Neutrophil (primary cell): Measurements from ENCODE around the gene MRGPRD.

ENCODE experiments used
- H3K27ac ChIP-seq: fragments of 200-600 bp; sonication (generic); 2 replicates; pipeline ENCODE4 v1.5.1; 2016; ENCODE audit warnings: mild to moderate bottlenecking, moderate library complexity
- H3K27me3 ChIP-seq: fragments of 200-600 bp; sonication (generic); 2 replicates; pipeline ENCODE4 v1.6.0; 2016; ENCODE audit warnings: mild to moderate bottlenecking
- H3K36me3 ChIP-seq: fragments of 200-600 bp; sonication (generic); 2 replicates; pipeline ENCODE4 v1.5.1; 2017
- H3K4me1 ChIP-seq, 2 experiments: fragments of 200-600 bp in 1 of 2; sonication (generic) in 1 of 2; 1 replicate in 1 of 2; 2 replicates in 1 of 2; pipeline versions ENCODE4 v1.5.1 to v1.6.1; 2013 to 2016; ENCODE audit warnings: low read depth in 1 of 2, low read length in 1 of 2, mild to moderate bottlenecking in 1 of 2, moderate library complexity in 1 of 2; ENCODE audit not compliant: control insufficient read depth in 1 of 2, insufficient read depth in 1 of 2
- H3K4me3 ChIP-seq, 2 experiments: fragments of 200-600 bp in 1 of 2; sonication (generic) in 1 of 2; 1 replicate in 1 of 2; 2 replicates in 1 of 2; pipeline ENCODE4 v1.5.1; 2013 to 2016; ENCODE audit warnings: low read depth in 1 of 2, low read length in 1 of 2, mild to moderate bottlenecking in 1 of 2, moderate library complexity in 1 of 2
- H3K9me3 ChIP-seq: fragments of 200-600 bp; sonication (generic); 2 replicates; pipeline ENCODE4 v1.5.1; 2016
- TF ChIP-seq, protein P1 (sequence below): fragments of 200-600 bp; sonication (generic); IDR thresholded peaks from 2 replicates; pipeline ENCODE4 v1.5.1; 2016; ENCODE audit warnings: antibody characterized with exemption

MRGPRD gene

DNA sequence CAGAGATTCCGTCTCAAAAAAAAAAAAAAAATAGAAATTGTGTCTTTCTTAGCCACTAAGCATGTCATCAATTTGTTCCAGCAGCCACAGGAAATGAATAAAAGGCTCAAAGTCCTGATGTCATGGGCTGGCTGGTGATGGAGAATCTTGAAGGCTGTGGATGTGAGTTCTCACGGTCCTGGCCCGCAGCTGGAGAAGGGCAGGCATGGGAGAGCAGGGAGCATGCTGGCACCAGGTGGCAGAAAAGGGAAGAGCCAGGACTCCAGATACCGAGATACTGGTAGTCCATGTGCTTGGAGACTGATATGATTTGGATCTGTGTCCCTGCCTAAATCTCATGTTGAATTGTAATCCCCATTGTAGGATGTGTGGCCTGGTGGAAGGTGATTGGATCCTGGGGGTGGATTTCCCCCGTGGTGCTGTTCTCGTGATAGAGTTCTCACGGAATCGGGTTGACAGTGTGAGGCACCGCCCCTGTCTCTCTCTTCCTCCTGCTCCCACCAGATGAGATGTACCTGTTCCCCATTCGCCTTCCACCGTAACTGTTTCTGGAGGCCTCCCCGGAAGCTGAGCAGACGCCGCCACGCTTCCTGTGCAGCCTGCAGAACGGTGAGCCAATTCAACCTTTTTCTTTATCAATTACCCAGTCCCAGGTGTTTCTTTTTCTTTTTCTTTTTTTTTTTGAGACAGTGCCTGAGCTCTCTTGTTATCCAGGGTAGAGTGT lies 18.1 kb downstream of the MRGPRD start:
- H3K4me3 ChIP-seq: no peak overlapping the region
- H3K27ac ChIP-seq: peak overlapping the region; percentile 65
- H3K27me3 ChIP-seq: peaks cover 7% of the 10 kb centered on the region
- H3K4me1 ChIP-seq: peaks cover 13 to 14% of the 10 kb centered on the region in 2 experiments
- no peaks in the 10 kb centered on the region for H3K36me3 ChIP-seq
- TF ChIP-seq, protein P1, sequence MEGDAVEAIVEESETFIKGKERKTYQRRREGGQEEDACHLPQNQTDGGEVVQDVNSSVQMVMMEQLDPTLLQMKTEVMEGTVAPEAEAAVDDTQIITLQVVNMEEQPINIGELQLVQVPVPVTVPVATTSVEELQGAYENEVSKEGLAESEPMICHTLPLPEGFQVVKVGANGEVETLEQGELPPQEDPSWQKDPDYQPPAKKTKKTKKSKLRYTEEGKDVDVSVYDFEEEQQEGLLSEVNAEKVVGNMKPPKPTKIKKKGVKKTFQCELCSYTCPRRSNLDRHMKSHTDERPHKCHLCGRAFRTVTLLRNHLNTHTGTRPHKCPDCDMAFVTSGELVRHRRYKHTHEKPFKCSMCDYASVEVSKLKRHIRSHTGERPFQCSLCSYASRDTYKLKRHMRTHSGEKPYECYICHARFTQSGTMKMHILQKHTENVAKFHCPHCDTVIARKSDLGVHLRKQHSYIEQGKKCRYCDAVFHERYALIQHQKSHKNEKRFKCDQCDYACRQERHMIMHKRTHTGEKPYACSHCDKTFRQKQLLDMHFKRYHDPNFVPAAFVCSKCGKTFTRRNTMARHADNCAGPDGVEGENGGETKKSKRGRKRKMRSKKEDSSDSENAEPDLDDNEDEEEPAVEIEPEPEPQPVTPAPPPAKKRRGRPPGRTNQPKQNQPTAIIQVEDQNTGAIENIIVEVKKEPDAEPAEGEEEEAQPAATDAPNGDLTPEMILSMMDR: no peak
- H3K9me3 ChIP-seq: no peaks in the 10 kb centered on the region

GRCh38 chr11:68961245-68961644 lies 19.5 kb downstream of the MRGPRD start:
- H3K27me3 ChIP-seq: no peaks in the 10 kb centered on the region
- no peaks in the 10 kb centered on the region for H3K9me3 ChIP-seq
- no peaks in the 10 kb centered on the region for H3K36me3 ChIP-seq
- no peak overlapping the region for H3K27ac ChIP-seq
- no peak overlapping the region for H3K4me3 ChIP-seq
- H3K4me1 ChIP-seq: peaks cover 13 to 20% of the 10 kb centered on the region in 2 experiments
- TF ChIP-seq, protein P1: no peak

DNA sequence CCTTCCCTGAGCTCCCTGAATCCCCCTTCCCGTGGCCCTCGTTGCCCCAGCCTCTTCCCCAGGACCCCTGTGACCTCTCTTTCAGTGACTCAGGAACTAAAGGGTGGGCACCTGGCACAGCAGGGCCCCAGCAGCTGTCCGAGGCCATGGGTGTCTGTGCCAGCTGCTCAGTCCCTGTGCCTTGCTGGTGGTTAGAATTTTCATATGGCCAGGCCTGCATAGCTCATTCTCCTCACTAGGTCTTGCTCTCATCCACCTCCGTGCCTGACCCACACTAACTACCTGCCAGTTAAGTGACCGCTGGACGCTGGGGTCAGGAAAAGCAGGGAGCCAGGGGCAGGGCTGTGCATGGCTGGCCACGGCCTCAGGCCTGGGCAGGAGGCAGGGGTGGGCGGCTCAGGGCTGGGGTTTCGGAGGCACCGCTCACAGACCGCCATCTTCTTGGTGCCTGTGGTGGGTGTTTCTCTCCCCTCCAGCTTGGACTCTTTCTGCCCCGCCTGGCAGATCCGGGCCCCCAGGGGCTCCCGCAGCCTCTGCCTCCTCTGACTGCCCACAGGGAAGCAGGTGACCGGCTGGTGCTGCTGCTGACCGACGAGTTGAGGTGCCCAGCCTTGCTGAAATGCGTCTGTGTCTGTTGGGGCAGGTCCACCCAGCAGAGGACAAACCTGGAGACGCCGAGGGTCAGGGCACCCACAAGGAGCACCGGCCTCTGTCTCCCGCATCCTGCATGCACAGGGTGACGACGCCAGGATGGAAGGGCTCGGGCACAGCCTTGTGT lies 20.3 kb downstream of the MRGPRD start:
- TF ChIP-seq, protein P1: no peak
- Histone ChIP-seq H3K9me3 (no peaks in the 10 kb centered on the region), H3K27me3 (no peaks in the 10 kb centered on the region), H3K4me3 (no peak overlapping the region), H3K27ac (no peak overlapping the region), H3K36me3 (no peaks in the 10 kb centered on the region), H3K4me1 (peaks cover 15 to 26% of the 10 kb centered on the region in 2 experiments)

- Histone ChIP-seq H3K27ac (no peak overlapping the region), H3K4me1 (peaks cover 22 to 33% of the 10 kb centered on the region in 2 experiments), H3K27me3 (no peaks in the 10 kb centered on the region), H3K4me3 (no peak overlapping the region), H3K36me3 (no peaks in the 10 kb centered on the region), H3K9me3 (no peaks in the 10 kb centered on the region)
- TF ChIP-seq, protein P1: no peak
Measured at GRCh38 chr11:68959465-68960293, 21.1 kb downstream of the MRGPRD start.

- Histone ChIP-seq H3K4me3 (no peak overlapping the region), H3K27ac (no peak overlapping the region), H3K36me3 (no peaks in the 10 kb centered on the region), H3K9me3 (no peaks in the 10 kb centered on the region), H3K4me1 (peaks cover 18 to 27% of the 10 kb centered on the region in 2 experiments), H3K27me3 (no peaks in the 10 kb centered on the region)
- TF ChIP-seq, protein P1: no peak
Measured at GRCh38 chr11:68958211-68958610, 22.6 kb downstream of the MRGPRD start.
